ENCODE data around the gene RPRD1A. TPM values are rescaled to one million over a fixed set of nuclear protein-coding genes. Genes with fewer than 3 reads are reported as not detected.
"Not testable (repeated sequence)": the region's sequence is repeated elsewhere in the genome, so short reads cannot be mapped to it uniquely, and the experiment has no call there.

The RPRD1A gene
- 76.0 TPM for total RNA-seq

GRCh38 chr18:36067055-36067957, at the start of gene RPRD1A:
Gene RPRD1A, minus strand, starts transcription at chr18:36067559. Its CDS starts 155 bp downstream, at chr18:36067404.
- peak; percentile 98 for DNase-seq

DNA sequence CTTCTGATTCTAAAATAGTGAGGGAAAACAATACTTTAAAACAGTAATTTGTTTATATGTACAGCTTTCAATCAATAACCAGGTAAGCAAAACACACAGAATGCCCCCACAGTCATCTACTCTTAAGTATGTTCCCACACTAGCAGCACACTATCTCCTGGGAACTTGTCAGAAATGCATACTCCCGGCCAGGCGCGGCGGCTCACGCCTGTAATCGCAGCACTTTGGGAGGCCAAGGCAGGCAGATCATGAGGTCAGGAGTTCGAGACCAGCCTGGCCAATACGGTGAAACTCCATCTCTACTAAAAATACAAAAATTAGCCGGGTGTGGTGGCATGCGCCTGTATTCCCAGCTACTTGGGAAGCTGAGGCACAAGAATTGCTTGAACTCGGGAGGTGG, 49.4 kb upstream of the RPRD1A start:
- DNase-seq, result not testable (repeated sequence)

DNA sequence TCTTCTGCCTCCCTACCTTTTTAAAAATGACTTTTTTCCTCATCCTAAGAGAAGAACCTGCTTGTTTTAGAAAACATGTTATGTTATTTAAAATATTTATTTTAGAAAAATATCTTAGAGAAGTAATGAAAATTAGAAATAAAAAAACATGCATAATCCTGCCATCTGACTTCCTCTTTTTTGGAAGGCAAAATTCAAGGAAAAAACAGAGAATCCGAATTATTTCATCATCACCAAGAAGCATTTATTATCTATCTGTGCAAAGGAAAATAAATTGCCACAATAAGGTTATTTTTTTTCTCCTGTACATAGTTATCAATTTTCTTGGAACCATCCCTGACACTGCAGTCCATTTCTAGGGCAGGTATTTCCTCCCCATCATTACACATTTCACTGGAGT, 47.4 kb upstream of the RPRD1A start:
- DNase-seq, result no peak

DNA sequence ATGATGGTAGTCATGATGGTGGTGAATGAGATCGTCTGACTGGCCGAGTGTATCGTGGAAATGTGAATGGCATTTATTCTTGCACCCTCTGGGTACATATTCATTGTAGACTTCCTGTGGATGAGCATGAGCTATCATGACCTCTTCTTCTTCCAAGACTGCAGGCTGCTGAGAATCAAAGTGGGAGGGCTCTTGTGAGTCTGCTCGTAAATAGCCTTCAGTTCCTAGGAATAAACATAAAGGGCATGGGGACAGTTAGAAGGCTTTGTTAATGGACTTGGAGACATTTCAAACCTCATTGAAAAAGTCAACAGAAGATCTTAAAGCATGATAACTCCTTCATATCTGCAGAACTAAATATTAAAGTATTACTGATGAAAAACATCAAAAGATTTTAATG, 46.9 kb upstream of the RPRD1A start:
- DNase-seq, result no peak

- DNase-seq, result no peak
Observed at GRCh38 chr18:36112302-36112701, 44.9 kb upstream of the RPRD1A start.

GRCh38 chr18:36109737-36110136, 42.4 kb upstream of the RPRD1A start:
- DNase-seq, result no peak

- no peak for DNase-seq
Observed at GRCh38 chr18:36108601-36109000, 41.2 kb upstream of the RPRD1A start.

GRCh38 chr18:36108196-36108595, 40.8 kb upstream of the RPRD1A start:
- no peak for DNase-seq

GRCh38 chr18:36107477-36107876, 40.1 kb upstream of the RPRD1A start:
- DNase-seq, result no peak

DNA sequence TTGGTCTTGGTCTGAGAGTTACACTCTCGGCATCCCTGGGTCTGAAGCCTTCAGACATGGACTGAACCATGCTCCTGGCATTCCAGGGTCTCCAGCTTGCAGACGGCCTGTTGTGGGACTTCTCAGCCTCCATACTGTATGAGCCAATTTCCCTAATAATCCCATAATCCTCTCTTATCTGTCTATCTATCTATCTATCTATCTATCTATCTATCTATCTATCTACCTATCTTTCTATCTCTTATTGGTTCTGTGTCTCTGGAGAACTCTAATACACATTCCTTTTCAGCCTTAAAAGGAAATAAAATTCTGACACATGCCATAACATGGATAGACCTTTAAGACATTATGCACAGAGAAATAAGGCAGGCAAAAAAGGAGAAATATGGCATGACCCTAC, 37.4 kb upstream of the RPRD1A start:
- no peak for DNase-seq

GRCh38 chr18:36101943-36102342, 34.6 kb upstream of the RPRD1A start:
- no peak for DNase-seq

GRCh38 chr18:36099311-36099710, 32.0 kb upstream of the RPRD1A start:
- DNase-seq, result no peak

GRCh38 chr18:36096955-36097354, 29.6 kb upstream of the RPRD1A start:
- DNase-seq, result no peak

GRCh38 chr18:36095936-36096519, 28.7 kb upstream of the RPRD1A start:
- peak; percentile 60 for DNase-seq

- DNase-seq, result no peak
Observed at GRCh38 chr18:36094431-36094830, 27.1 kb upstream of the RPRD1A start.

DNA sequence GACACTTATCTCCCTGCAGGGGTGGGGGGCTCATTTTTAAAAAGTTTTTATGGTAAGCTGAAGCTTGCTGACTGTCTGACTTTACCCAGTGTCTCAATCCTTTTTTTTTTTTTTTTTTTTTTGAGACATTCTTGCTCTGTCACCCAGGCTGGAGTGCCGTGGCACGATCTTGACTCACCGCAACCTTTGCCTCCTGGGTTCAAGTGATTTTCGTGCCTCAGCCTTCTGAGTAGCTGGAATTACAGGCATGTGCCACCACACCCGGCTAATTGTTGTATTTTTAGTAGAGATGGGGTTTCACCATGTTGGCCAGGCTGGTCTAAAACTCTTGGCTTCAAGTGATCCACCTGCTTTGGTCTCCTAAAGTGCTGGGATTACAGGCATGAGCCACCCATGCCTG, 24.8 kb upstream of the RPRD1A start:
- DNase-seq, result not testable (repeated sequence)

GRCh38 chr18:36089001-36089400, 21.6 kb upstream of the RPRD1A start:
- DNase-seq, result no peak

GRCh38 chr18:36088256-36088655, 20.9 kb upstream of the RPRD1A start:
- DNase-seq, result no peak

DNA sequence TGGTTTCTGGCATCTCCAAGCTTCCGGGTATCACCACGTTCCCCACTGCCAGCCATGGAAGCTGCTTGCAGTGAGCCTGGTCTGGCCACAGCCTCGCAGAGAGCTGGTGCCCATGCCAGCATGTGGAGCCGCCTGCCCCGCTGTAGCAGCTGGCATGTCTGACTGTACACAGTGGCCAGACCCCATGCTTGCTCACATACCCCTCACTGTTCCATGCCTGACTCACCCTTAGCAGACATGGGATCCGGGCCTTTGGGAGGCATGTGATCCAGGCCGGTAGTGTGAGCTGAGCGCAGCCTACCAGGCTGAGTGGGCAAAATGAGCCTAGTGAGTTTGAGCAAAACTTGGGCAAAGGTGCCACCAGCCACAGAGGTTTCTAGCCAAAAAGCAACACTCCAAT, 18.8 kb upstream of the RPRD1A start:
- DNase-seq, result no peak

DNA sequence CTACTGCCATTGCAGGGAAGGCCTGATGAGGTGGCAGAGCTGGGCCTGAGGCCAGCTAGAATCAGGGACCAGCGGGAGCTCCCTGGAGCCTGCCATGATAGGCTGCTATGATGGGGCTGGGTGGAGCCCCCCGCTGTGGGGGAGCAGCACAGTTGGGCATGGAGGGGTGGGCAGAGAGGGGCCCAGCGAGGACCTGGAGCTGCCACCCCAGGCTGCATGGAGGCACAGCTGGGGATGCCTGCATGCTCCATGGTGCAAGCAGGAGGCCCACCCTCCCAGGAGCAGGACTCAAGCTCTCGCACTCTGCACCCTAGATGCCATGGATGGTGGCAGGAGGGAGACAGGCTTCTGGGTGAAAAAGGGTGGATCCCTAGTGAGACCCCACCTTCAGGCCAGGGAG, 17.8 kb upstream of the RPRD1A start:
- DNase-seq, result no peak

- no peak for DNase-seq
Observed at GRCh38 chr18:36083729-36084128, 16.4 kb upstream of the RPRD1A start.

DNA sequence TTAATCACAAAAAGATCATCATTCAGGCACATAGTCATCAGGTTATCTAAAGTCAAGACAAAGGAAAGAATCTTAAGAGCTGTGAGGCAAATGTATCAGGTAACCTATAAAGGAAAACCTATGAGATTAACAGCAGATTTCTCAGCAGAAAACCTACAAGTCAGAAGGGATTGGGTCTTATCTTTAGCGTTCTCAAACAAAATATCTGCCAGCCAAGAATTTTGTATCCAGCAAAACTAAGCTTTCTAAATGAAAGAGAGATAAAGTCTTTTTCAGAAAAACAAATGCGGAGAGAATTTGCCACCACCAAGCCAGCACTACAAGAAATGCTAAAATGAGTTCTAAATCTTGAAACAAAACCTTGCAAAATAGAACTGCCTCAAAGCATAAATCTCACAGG, 13.8 kb upstream of the RPRD1A start:
- not testable (repeated sequence) for DNase-seq

DNA sequence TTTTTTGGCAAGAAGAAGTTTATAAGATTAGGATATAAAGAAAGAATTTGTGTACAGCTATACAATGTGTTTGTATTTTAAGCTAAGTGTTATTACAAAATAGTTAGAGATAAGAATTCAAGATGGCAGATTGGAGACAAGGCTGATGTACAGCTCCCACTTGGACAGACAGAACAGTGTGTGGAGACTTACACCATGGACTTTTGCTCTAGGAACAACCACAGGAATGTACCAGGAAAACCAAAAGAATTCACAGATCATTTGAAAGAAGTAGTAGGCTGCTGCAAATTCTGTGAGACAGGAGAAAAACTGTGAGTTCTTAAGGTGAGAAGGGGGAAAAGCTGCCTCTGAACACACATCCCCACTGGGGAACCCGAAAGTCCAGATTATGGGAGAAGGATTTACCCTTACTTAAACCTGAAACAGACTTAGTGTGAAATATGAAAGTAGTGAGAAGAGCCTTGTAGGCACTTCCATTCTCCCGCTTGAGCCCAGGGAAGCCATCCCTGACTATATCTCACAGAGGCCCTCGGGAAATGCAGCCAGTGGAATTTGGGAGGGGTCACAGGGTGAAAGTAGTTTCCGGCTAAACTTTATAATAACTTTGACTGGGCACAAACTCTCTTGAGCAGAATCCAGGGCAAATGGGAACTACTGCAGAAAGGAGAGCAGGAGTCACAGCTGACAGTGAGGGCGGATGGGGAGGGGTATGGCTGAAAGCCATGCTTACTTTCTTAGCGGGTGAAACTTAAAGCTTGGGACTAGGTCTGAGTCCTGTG, 11.6 kb upstream of the RPRD1A start:
- no peak for DNase-seq
